Stimulated activated CD8-positive, alpha-beta memory T cell treated with anti-CD3 and anti-CD28 coated beads, Interleukin-7, amount 100 ng/mL, for 48 hours (primary cell): ENCODE results near the gene DDX18.

Experiments used
- DNase-seq, 2 donors: peaks; one replicate each; pipeline ENCODE4 v3.0.0-alpha.2; 2020; ENCODE audit warnings: low read depth in 1 of 2; ENCODE audit errors: extremely low read depth in 1 of 2

The DDX18 gene

GRCh38 chr2:117833911-117834310 is 19.4 kb downstream of the DDX18 start:
- DNase-seq: no peak

- no peak for DNase-seq
Measured at GRCh38 chr2:117834992-117835391, 20.5 kb downstream of the DDX18 start.

- DNase-seq: peak; percentile 14 to 20
Measured at GRCh38 chr2:117835990-117836760, 21.7 kb downstream of the DDX18 start.

- no peak for DNase-seq
Measured at GRCh38 chr2:117845304-117845703, 30.8 kb downstream of the DDX18 start.

- no peak for DNase-seq
Measured at GRCh38 chr2:117850015-117850414, 35.5 kb downstream of the DDX18 start.

GRCh38 chr2:117850461-117850860 is 36.0 kb downstream of the DDX18 start:
- DNase-seq: no peak

- no peak for DNase-seq
Measured at GRCh38 chr2:117851969-117852368, 37.5 kb downstream of the DDX18 start.

- no peak for DNase-seq
Measured at GRCh38 chr2:117853316-117853715, 38.8 kb downstream of the DDX18 start.

GRCh38 chr2:117853873-117854272 is 39.4 kb downstream of the DDX18 start:
- DNase-seq: no peak

GRCh38 chr2:117854610-117855009 is 40.1 kb downstream of the DDX18 start:
- DNase-seq: no peak

GRCh38 chr2:117855886-117856285 is 41.4 kb downstream of the DDX18 start:
- no peak for DNase-seq

- DNase-seq: no peak
Measured at GRCh38 chr2:117856415-117857210, 42.1 kb downstream of the DDX18 start.

- DNase-seq: no peak
Measured at GRCh38 chr2:117858336-117858735, 43.8 kb downstream of the DDX18 start.

GRCh38 chr2:117858892-117859531 is 44.5 kb downstream of the DDX18 start:
- no peak for DNase-seq

- DNase-seq: no peak
Measured at GRCh38 chr2:117859532-117859911, 45.0 kb downstream of the DDX18 start.

GRCh38 chr2:117859924-117860647 is 45.6 kb downstream of the DDX18 start:
- DNase-seq: no peak

- DNase-seq: no peak
Measured at GRCh38 chr2:117862459-117862858, 48.0 kb downstream of the DDX18 start.

- no peak for DNase-seq
Measured at GRCh38 chr2:117875786-117876185, 61.3 kb downstream of the DDX18 start.

- DNase-seq: no peak
Measured at GRCh38 chr2:117879003-117879402, 64.5 kb downstream of the DDX18 start.
